Measurements from ENCODE around the gene FARP1.

DNA sequence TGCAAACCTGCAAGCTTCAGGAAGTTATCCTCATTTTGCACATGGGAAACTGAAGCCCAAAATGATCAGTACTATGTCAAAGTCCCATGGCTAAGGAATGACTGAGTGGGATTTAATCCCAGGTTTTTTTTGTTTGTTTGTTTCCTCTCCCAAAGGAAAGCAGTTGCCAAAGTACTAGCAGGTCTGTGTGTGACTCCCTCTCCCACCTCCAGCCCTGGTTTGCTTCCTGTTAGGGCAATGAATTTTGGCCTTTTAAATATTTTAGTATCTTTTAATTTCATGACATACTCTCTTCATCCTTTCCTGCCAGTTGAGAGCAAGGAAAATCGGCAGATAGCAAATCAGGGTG, 168.3 kb downstream of the FARP1 start:
- TF ChIP-seq POLR2A (IDR thresholded peaks at IDR 0.05) (no peak), POLR2AphosphoS5 (IDR thresholded peaks at IDR 0.05; ENCODE audit: insufficient read depth in 1 of 2, low read depth in 1 of 2) (no peak)
- TF ChIP-seq, protein P1, sequence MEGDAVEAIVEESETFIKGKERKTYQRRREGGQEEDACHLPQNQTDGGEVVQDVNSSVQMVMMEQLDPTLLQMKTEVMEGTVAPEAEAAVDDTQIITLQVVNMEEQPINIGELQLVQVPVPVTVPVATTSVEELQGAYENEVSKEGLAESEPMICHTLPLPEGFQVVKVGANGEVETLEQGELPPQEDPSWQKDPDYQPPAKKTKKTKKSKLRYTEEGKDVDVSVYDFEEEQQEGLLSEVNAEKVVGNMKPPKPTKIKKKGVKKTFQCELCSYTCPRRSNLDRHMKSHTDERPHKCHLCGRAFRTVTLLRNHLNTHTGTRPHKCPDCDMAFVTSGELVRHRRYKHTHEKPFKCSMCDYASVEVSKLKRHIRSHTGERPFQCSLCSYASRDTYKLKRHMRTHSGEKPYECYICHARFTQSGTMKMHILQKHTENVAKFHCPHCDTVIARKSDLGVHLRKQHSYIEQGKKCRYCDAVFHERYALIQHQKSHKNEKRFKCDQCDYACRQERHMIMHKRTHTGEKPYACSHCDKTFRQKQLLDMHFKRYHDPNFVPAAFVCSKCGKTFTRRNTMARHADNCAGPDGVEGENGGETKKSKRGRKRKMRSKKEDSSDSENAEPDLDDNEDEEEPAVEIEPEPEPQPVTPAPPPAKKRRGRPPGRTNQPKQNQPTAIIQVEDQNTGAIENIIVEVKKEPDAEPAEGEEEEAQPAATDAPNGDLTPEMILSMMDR (IDR thresholded peaks at IDR 0.05) = no peak
